H9 (cell line): Measurements from ENCODE around the gene CD164L2. TPM values are rescaled to one million over a fixed set of nuclear protein-coding genes. Genes with fewer than 3 reads are reported as not detected.

Experiments
- DNase-seq: peaks from one replicate; pipeline ENCODE4 v3.0.0-alpha.2; 2017
- H2AFZ ChIP-seq: one replicate; pipeline ENCODE4 v1.6.1; 2013; ENCODE audit warnings: mild to moderate bottlenecking, low read length, control low read depth, moderate library complexity
- H2AK5ac ChIP-seq: 2 replicates; pipeline ENCODE4 v1.6.1; 2013; ENCODE audit warnings: low read length, control low read depth, mixed read lengths; ENCODE audit not compliant: insufficient read length
- H2BK120ac ChIP-seq: one replicate; pipeline ENCODE4 v1.6.1; 2013; ENCODE audit warnings: low read depth, mild to moderate bottlenecking, low read length, control low read depth, inconsistent platforms; ENCODE audit not compliant: poor library complexity, severe bottlenecking
- H2BK12ac ChIP-seq: 2 replicates; pipeline ENCODE4 v1.6.1; 2013; ENCODE audit warnings: low read length, control low read depth, mixed read lengths, low read depth; ENCODE audit not compliant: insufficient read length
- H2BK15ac ChIP-seq: 2 replicates; pipeline ENCODE4 v1.6.1; 2013; ENCODE audit warnings: low read depth, low read length, control low read depth
- H2BK20ac ChIP-seq: one replicate; pipeline ENCODE4 v1.6.1; 2013; ENCODE audit warnings: low read depth, mild to moderate bottlenecking, low read length, control low read depth, inconsistent platforms; ENCODE audit not compliant: poor library complexity, severe bottlenecking
- H2BK5ac ChIP-seq: 2 replicates; pipeline ENCODE4 v1.6.1; 2013; ENCODE audit warnings: low read length, control low read depth, mixed read lengths; ENCODE audit not compliant: insufficient read length
- H3K14ac ChIP-seq: 2 replicates; pipeline ENCODE4 v1.6.1; 2013; ENCODE audit warnings: low read length, control low read depth; ENCODE audit not compliant: insufficient read depth
- H3K18ac ChIP-seq: 2 replicates; pipeline ENCODE4 v1.6.1; 2013; ENCODE audit warnings: low read depth, mild to moderate bottlenecking, mixed read lengths, low read length, control low read depth; ENCODE audit not compliant: insufficient read length
- H3K23ac ChIP-seq: 2 replicates; pipeline ENCODE4 v1.6.1; 2013; ENCODE audit warnings: low read length, control low read depth, mixed read lengths, low read depth; ENCODE audit not compliant: insufficient read length
- H3K23me2 ChIP-seq: 2 replicates; pipeline ENCODE4 v1.6.1; 2013; ENCODE audit warnings: low read depth, mild to moderate bottlenecking, mixed read lengths, low read length, control low read depth; ENCODE audit not compliant: insufficient read length, poor library complexity, severe bottlenecking
- H3K27ac ChIP-seq: 2 replicates; pipeline ENCODE4 v1.5.1; 2013; ENCODE audit warnings: low read length, control low read depth, mixed read lengths, low read depth; ENCODE audit not compliant: insufficient read length
- H3K27me3 ChIP-seq: 2 replicates; pipeline ENCODE4 v1.6.1; 2013; ENCODE audit warnings: low read length, control low read depth, inconsistent platforms; ENCODE audit not compliant: insufficient read depth
- H3K4ac ChIP-seq: 2 replicates; pipeline ENCODE4 v1.6.1; 2013; ENCODE audit warnings: low read depth, mild to moderate bottlenecking, control low read depth, inconsistent platforms, low read length, moderate library complexity
- H3K4me1 ChIP-seq: 2 replicates; pipeline ENCODE4 v1.6.1; 2013; ENCODE audit warnings: low read length, control low read depth, inconsistent platforms; ENCODE audit not compliant: insufficient read depth
- H3K4me2 ChIP-seq: 2 replicates; pipeline ENCODE4 v1.6.1; 2013; ENCODE audit warnings: low read length, control low read depth, mixed read lengths; ENCODE audit not compliant: insufficient read length, insufficient read depth
- H3K56ac ChIP-seq: 2 replicates; pipeline ENCODE4 v1.6.1; 2013; ENCODE audit warnings: low read depth, mild to moderate bottlenecking, mixed read lengths, low read length, control low read depth; ENCODE audit not compliant: insufficient read length
- H3K79me1 ChIP-seq: 2 replicates; pipeline ENCODE4 v1.6.1; 2013; ENCODE audit warnings: low read depth, mild to moderate bottlenecking, moderate library complexity, low read length, control low read depth, inconsistent platforms; ENCODE audit not compliant: insufficient read depth, poor library complexity, severe bottlenecking
- H3K79me2 ChIP-seq: 2 replicates; pipeline ENCODE4 v1.6.1; 2013; ENCODE audit warnings: low read length, control low read depth, inconsistent platforms; ENCODE audit not compliant: insufficient read depth
- H3K9ac ChIP-seq: 2 replicates; pipeline ENCODE4 v1.6.1; 2013; ENCODE audit warnings: low read length, control low read depth, mixed read lengths; ENCODE audit not compliant: insufficient read length; ENCODE audit errors: extremely low read depth
- H3K9me3 ChIP-seq: one replicate; pipeline ENCODE4 v1.6.1; 2013; ENCODE audit warnings: low read depth, low read length, inconsistent platforms; ENCODE audit not compliant: control insufficient read depth
- H3T11ph ChIP-seq: one replicate; pipeline ENCODE4 v1.6.1; 2013; ENCODE audit warnings: mild to moderate bottlenecking, low read length, control low read depth, inconsistent platforms
- H4K20me1 ChIP-seq: one replicate; pipeline ENCODE4 v1.6.1; 2013; ENCODE audit not compliant: control insufficient read depth, insufficient read length, insufficient read depth
- H4K5ac ChIP-seq: 2 replicates; pipeline ENCODE4 v1.6.1; 2013; ENCODE audit warnings: low read depth, mild to moderate bottlenecking, mixed read lengths, low read length, control low read depth; ENCODE audit not compliant: insufficient read length
- H4K8ac ChIP-seq: replicated peaks from 2 replicates; pipeline ENCODE4 v1.6.1; 2013; ENCODE audit warnings: low read length, control low read depth, mixed read lengths, low read depth; ENCODE audit not compliant: insufficient read length
- H4K91ac ChIP-seq: 2 replicates; pipeline ENCODE4 v1.6.1; 2013; ENCODE audit warnings: low read depth, mild to moderate bottlenecking, moderate library complexity, mixed read lengths, low read length, control low read depth; ENCODE audit not compliant: insufficient read length
- H3K27ac Mint-ChIP-seq, 3 experiments: 2 replicates in 2 of 3; 3 replicates in 1 of 3; pipeline ENCODE4 v1.8.0; 2020 to 2021; ENCODE audit warnings: mixed read lengths in 3 of 3, mild to moderate bottlenecking in 1 of 3, moderate library complexity in 1 of 3
- H3K27me3 Mint-ChIP-seq: 2 replicates; pipeline ENCODE4 v1.8.0; 2021; ENCODE audit warnings: low read depth, mild to moderate bottlenecking, moderate library complexity, mixed read lengths
- H3K36me3 Mint-ChIP-seq, 3 experiments: 2 replicates in 2 of 3; 3 replicates in 1 of 3; pipeline ENCODE4 v1.8.0; 2020 to 2021; ENCODE audit warnings: low read depth in 3 of 3, mixed read lengths in 3 of 3; ENCODE audit not compliant: insufficient read depth in 1 of 3
- H3K4me1 Mint-ChIP-seq, 2 experiments: 2 replicates each; pipeline ENCODE4 v1.8.0; 2020; ENCODE audit warnings: mixed read lengths in 2 of 2
- H3K4me3 Mint-ChIP-seq, 2 experiments: 2 replicates in 1 of 2; 3 replicates in 1 of 2; pipeline ENCODE4 v1.8.0; 2020 to 2021; ENCODE audit warnings: mild to moderate bottlenecking in 2 of 2, mixed read lengths in 2 of 2, moderate library complexity in 1 of 2
- H3K9me3 Mint-ChIP-seq, 2 experiments: 2 replicates in 1 of 2; 3 replicates in 1 of 2; pipeline ENCODE4 v1.8.0; 2020; ENCODE audit warnings: mild to moderate bottlenecking in 2 of 2, mixed read lengths in 2 of 2, moderate library complexity in 1 of 2
- CTCF ChIP-seq: fragments of 200-600 bp; sonication (generic); conservative IDR thresholded peaks from 3 replicates; pipeline ENCODE4 v1.8.0; 2021; ENCODE audit warnings: antibody characterized with exemption, mild to moderate bottlenecking
- WGBS: extraction: QIAGEN DNeasy Blood & Tissue Kit; methylation state at CpG from one replicate; pipeline ENCODE4 v1.1.7; 2013; ENCODE audit warnings: missing lambda C conversion rate, low lambda C conversion rate, mixed read lengths; ENCODE audit not compliant: insufficient read length; ENCODE audit errors: extremely low coverage; 5-methylcytosine and 5-hydroxymethylcytosine counted together
- total RNA-seq: library from RNA; stranded (reverse); gene quantifications from 2 replicates; pipeline ENCODE4 v1.2.1, GENCODE V29; 2021

Gene CD164L2
- total RNA-seq, 1 experiment from 2014 or later, result 1.2 TPM

GRCh38 chr1:27338751-27339150 lies 44.4 kb downstream of the CD164L2 start:
- H3K27ac ChIP-seq, result no peak overlapping the region
- H3K27ac Mint-ChIP-seq, result peak overlapping the region in 2 of 3 experiments; percentile 92 to 95; a peak in 3 of 7 replicates

More at GRCh38 chr1:27338751-27339150, 44.4 kb downstream of the CD164L2 start:
- Mint-ChIP-seq H3K27me3 (peaks cover 2% of the 10 kb centered on the region), H3K9me3 (no peaks in the 10 kb centered on the region), H3K4me1 (peaks cover 38 to 42% of the 10 kb centered on the region in 2 experiments), H3K4me3 (0 out of 5 replicates have a peak overlapping the region, but pooled peaks of 1 of the 2 experiments have one; percentile 1), H3K36me3 (peaks cover 18 to 34% (median 30%) of the 10 kb centered on the region in 3 experiments; a peak in 6 of 7 replicates)
- no CpG with 5 or more reads among the region's 6 CpGs for WGBS
- H3K4me2 ChIP-seq, result no peak overlapping the region
- H3K79me2 ChIP-seq, result no peaks in the 10 kb centered on the region
- no peak overlapping the region for H4K8ac ChIP-seq
- H2BK5ac ChIP-seq, result no peak overlapping the region
- H3K27me3 ChIP-seq, result no peaks in the 10 kb centered on the region
- no peak overlapping the region for H2BK12ac ChIP-seq
- no peaks in the 10 kb centered on the region for H3K79me1 ChIP-seq
- no peak for TF ChIP-seq CTCF
- H3K4me1 ChIP-seq, result no peaks in the 10 kb centered on the region; the same call in 1 of the 2 replicates
- no peak overlapping the region for H2BK20ac ChIP-seq
- H3K56ac ChIP-seq, result no peak overlapping the region
- no peak overlapping the region for H2AK5ac ChIP-seq
- H2BK120ac ChIP-seq, result no peak overlapping the region
- H3K18ac ChIP-seq, result no peak overlapping the region
- H4K20me1 ChIP-seq, result no peaks in the 10 kb centered on the region
- H2BK15ac ChIP-seq, result no peak overlapping the region
- H4K5ac ChIP-seq, result no peak overlapping the region
- H4K91ac ChIP-seq, result no peak overlapping the region
- H3T11ph ChIP-seq, result no peak overlapping the region
- no peak for DNase-seq
- H3K4ac ChIP-seq, result no peak overlapping the region
- H3K9ac ChIP-seq, result no peak overlapping the region
- H3K23ac ChIP-seq, result no peak overlapping the region
- H3K14ac ChIP-seq, result no peak overlapping the region
- H2AFZ ChIP-seq, result no peak overlapping the region
- H3K9me3 ChIP-seq, result no peaks in the 10 kb centered on the region
- H3K23me2 ChIP-seq, result no peaks in the 10 kb centered on the region
